GM19043 (cell line): Measurements from ENCODE around the gene CLSTN1.

Experiments
- ATAC-seq: cut with Tn5 transposase; IDR thresholded peaks from one replicate; pipeline ENCODE4 v1.9.1; 2021; ENCODE audit warnings: low read depth; ENCODE audit not compliant: unreplicated experiment

Gene CLSTN1

DNA sequence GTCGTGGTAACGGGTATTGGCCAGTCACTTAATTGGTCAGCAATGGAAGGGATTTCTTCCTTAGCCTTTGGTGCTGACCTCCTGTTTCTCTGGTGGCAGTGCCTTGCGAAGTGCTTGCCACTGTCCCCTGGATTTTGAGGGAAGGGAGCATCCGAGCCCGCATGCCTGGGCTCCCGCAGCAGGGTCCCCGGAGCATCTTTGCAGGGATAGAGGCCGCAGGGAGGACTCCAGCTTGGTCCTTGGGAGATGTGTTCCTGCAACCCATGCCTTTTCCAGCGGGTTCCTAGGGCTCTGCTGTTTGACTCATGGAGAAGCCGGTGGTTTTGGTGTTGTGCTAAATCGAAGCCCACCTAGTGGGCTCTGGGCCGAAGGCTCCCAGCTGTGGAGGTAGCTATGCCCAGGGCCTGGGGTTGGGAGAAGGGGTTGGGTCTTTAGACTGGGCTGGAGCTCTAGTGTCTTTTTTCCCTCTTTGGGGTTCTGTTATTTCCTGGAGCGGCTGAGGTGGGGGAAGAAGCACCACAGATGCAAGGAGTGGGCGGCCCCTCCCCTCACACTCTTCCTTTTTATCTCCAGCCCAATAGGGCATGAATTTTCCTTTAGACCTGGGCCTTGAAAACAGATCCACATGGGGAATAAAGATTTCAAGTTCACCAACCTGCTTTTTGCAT lies 133.2 kb downstream of the CLSTN1 start:
- ATAC-seq: no peak

- ATAC-seq: no peak
Measured at GRCh38 chr1:9689971-9690381, 133.8 kb downstream of the CLSTN1 start.

- ATAC-seq: peak; percentile 44
Measured at GRCh38 chr1:9689011-9689706, 134.6 kb downstream of the CLSTN1 start.

DNA sequence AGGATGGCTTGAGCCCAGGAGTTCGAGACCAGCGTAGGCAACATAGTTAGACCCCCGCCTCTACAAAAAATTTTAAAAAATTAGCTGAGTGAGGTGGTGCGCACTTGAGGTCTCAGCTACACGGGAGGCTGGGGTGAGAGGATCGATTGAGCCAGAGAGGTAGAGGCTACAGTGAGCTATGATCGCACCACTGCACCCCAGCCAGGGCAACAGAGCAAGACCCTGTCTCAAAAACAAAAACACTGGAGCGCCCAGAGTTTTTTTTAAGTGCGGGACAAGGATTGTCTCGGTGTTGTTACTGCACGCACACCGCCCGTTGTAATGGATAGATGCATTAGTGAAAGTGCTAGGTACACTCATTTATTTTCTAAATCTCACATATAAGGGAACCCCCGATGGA lies 135.2 kb downstream of the CLSTN1 start:
- no peak for ATAC-seq

GRCh38 chr1:9687874-9688582 lies 135.7 kb downstream of the CLSTN1 start:
- no peak for ATAC-seq

DNA sequence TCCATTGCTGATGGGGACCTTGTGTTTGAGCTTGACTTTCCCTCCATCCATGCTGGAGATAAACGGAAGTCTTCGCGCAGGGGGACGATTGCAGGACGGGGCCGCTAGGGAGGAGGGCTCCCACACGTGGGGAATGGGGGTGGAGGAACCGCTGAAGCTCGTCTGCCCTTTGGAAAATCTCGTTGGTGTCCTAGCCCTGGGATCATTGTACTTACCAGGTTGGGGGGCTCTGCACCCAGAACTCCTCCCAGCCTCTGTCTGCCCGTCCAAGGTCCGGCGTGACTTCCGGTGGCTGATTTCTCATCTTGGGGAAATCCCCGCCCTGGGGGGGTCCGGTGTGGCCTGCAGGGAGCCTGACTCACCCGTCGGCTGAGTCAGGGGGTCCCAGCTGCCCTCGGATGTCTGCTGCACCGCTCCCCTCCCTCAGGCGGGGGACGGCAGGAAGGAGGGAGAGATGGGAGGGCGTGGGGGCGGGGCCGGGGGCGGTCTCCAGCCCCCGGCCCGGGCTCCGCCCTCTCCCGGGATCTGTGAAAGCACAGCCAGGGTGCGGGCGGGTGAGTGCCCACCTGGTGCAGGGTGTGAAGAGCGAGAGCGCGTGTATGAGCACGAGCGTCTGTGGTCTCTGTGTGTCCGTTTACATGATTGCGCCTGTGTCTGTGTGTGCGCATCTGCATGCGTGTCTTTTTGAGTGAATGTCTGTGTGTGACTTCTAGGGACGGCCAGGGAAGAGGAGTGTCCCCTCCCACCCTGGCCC lies 136.5 kb downstream of the CLSTN1 start:
- no peak for ATAC-seq

DNA sequence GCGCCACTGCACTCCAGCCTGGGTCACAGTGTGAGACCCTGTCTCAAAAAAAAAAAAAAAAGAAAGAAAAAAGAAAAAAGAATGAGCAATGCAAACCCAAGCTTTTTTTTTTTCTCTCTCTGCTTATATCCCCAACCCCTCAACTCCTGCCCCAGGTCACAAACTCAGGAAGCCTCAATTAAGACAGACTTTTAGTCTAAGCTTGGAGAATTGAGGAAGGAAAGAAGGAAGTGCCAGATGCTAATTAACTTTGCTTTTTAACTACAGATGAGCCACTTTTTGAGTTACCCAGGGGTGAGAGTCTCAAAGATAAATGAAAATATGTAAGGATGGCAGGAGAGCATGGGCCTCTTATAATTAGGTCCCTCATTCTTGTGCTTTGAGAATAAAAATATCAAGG lies 139.0 kb downstream of the CLSTN1 start:
- no peak for ATAC-seq

DNA sequence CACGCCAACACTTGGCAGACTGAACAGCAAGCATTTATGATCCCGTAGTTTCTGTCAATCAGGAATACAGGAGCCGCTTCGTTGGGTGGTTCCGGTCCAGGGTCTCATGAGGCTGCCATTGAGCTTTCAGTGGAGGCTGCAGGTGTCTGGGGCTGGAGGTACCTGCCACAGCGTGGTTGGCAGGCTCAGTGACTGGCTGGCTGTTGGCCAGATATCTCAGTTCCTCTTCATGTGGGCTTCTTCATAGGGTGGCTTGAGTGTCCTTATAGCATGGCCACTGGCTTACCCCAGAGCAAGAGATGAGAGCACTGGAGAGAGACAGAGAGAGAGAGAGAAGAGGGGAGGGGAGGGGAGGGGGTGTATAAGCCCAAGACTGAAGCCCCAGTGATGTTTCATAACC lies 142.9 kb downstream of the CLSTN1 start:
- no peak for ATAC-seq

- no peak for ATAC-seq
Measured at GRCh38 chr1:9680091-9680490, 143.7 kb downstream of the CLSTN1 start.
